CD14-positive monocyte (primary cell): ENCODE results near the gene TRABD. TPM values are rescaled to one million over a fixed set of nuclear protein-coding genes. Genes with fewer than 3 reads are reported as not detected.
A peak's percentile ranks its signal among the peaks of the same experiment; 100 is the strongest.

ENCODE experiments used
- DNase-seq, 3 donors: peaks; one replicate each; pipeline ENCODE4 v3.0.0-alpha.2; 2011 to 2022
- H2AFZ ChIP-seq: 2 replicates; pipeline ENCODE4 v1.6.0; 2012; ENCODE audit warnings: mild to moderate bottlenecking, low read depth, low read length, inconsistent platforms; ENCODE audit not compliant: insufficient read depth, poor library complexity, severe bottlenecking
- H3K27ac ChIP-seq, 2 donors: 1 replicate in 1 of 2; 2 replicates in 1 of 2; pipeline ENCODE4 v1.5.1; 2012 to 2013; ENCODE audit warnings: low read length in 2 of 2, control low read depth in 1 of 2, inconsistent platforms in 1 of 2, low read depth in 1 of 2, mild to moderate bottlenecking in 1 of 2
- H3K27me3 ChIP-seq, 2 donors: one replicate each; pipeline versions ENCODE4 v1.6.0 to v1.6.1; 2011 to 2013; ENCODE audit warnings: low read length in 2 of 2; ENCODE audit not compliant: control insufficient read depth in 2 of 2, insufficient read depth in 2 of 2
- H3K36me3 ChIP-seq, 2 donors: replicated peaks in 1 of 2; 1 replicate in 1 of 2; 2 replicates in 1 of 2; pipeline versions ENCODE4 v1.5.1 to v1.6.1; 2012 to 2013; ENCODE audit warnings: low read length in 2 of 2, control low read depth in 1 of 2, inconsistent platforms in 1 of 2, mild to moderate bottlenecking in 1 of 2; ENCODE audit not compliant: insufficient read depth in 2 of 2, control insufficient read depth in 1 of 2
- H3K4me1 ChIP-seq, 2 donors: 1 replicate in 1 of 2; 2 replicates in 1 of 2; pipeline versions ENCODE4 v1.5.1 to v1.6.1; 2012 to 2013; ENCODE audit warnings: low read length in 2 of 2, control low read depth in 1 of 2, inconsistent platforms in 1 of 2, mild to moderate bottlenecking in 1 of 2, moderate library complexity in 1 of 2; ENCODE audit not compliant: insufficient read depth in 2 of 2, control insufficient read depth in 1 of 2
- H3K4me2 ChIP-seq: replicated peaks from 2 replicates; pipeline ENCODE3; 2012; ENCODE audit warnings: low read length, moderate library complexity, mild to moderate bottlenecking; ENCODE audit not compliant: poor library complexity, severe bottlenecking; ENCODE audit errors: extremely low read depth
- H3K4me3 ChIP-seq, 3 experiments: fragments of 200-600 bp in 1 of 3; sonication (generic) in 1 of 3; replicated peaks in 1 of 3; 1 replicate in 2 of 3; 2 replicates in 1 of 3; pipeline ENCODE4 v1.5.1; 2011 to 2013; ENCODE audit warnings: low read length in 3 of 3, mild to moderate bottlenecking in 3 of 3, control low read depth in 2 of 3, low read depth in 2 of 3, inconsistent platforms in 1 of 3, moderate library complexity in 1 of 3
- H3K79me2 ChIP-seq: 2 replicates; pipeline ENCODE4 v1.6.0; 2012; ENCODE audit warnings: mild to moderate bottlenecking, control low read depth, inconsistent platforms, low read length, moderate library complexity; ENCODE audit not compliant: insufficient read depth
- H3K9ac ChIP-seq: 2 replicates; pipeline ENCODE4 v1.6.0; 2017; ENCODE audit warnings: low read length, mild to moderate bottlenecking; ENCODE audit not compliant: insufficient read depth, poor library complexity, severe bottlenecking
- H3K9me3 ChIP-seq, 2 donors: replicated peaks in 1 of 2; 1 replicate in 1 of 2; 2 replicates in 1 of 2; pipeline versions ENCODE4 v1.5.1 to v1.6.1; 2012 to 2013; ENCODE audit warnings: low read length in 2 of 2, control low read depth in 1 of 2; ENCODE audit not compliant: control insufficient read depth in 1 of 2, insufficient read depth in 1 of 2
- H4K20me1 ChIP-seq: 2 replicates; pipeline ENCODE4 v1.6.0; 2012; ENCODE audit warnings: mild to moderate bottlenecking, low read length, control low read depth, moderate library complexity; ENCODE audit not compliant: insufficient read depth
- H3K27ac Mint-ChIP-seq, 7 donors: one replicate each; pipeline ENCODE4 v1.8.0; 2020; ENCODE audit warnings: mild to moderate bottlenecking in 7 of 7, mixed read lengths in 7 of 7, moderate library complexity in 6 of 7, inconsistent platforms in 2 of 7
- H3K27me3 Mint-ChIP-seq, 3 donors: one replicate each; pipeline ENCODE4 v1.8.0; 2021 to 2022; ENCODE audit warnings: low read depth in 3 of 3, mild to moderate bottlenecking in 3 of 3, mixed read lengths in 3 of 3, moderate library complexity in 3 of 3, inconsistent platforms in 1 of 3
- H3K36me3 Mint-ChIP-seq, 2 donors: one replicate each; pipeline ENCODE4 v1.8.0; 2020; ENCODE audit warnings: mixed read lengths in 2 of 2, inconsistent platforms in 1 of 2, mild to moderate bottlenecking in 1 of 2
- H3K4me1 Mint-ChIP-seq: one replicate; pipeline ENCODE4 v1.8.0; 2020; ENCODE audit warnings: mild to moderate bottlenecking, mixed read lengths
- H3K4me3 Mint-ChIP-seq, 2 donors: one replicate each; pipeline ENCODE4 v1.8.0; 2020; ENCODE audit warnings: mild to moderate bottlenecking in 2 of 2, mixed read lengths in 2 of 2, moderate library complexity in 1 of 2
- H3K9me3 Mint-ChIP-seq, 7 donors: one replicate each; pipeline ENCODE4 v1.8.0; 2020 to 2022; ENCODE audit warnings: mixed read lengths in 7 of 7, mild to moderate bottlenecking in 6 of 7, moderate library complexity in 6 of 7, inconsistent platforms in 2 of 7
- CTCF ChIP-seq: fragments of 200-600 bp; IDR thresholded peaks from one replicate; pipeline ENCODE4 v1.8.0; 2022; ENCODE audit warnings: antibody characterized with exemption, mild to moderate bottlenecking
- WGBS: methylation state at CpG from one replicate; pipeline ENCODE4 v1.1.5; 2013; ENCODE audit warnings: missing lambda C conversion rate; ENCODE audit not compliant: insufficient coverage; 5-methylcytosine and 5-hydroxymethylcytosine counted together
- intact Hi-C, 2 donors: fragments of 100-400 bp; cut with micrococcal nuclease; formaldehyde crosslinking; loops; one replicate each; pipeline versions ENCODE4 v1.15.0 to v1.15.1; 2023
- polyA plus RNA-seq, 3 donors: library from polyadenylated mRNA; depleted of rRNA in 1 of 3; unstranded in 2 of 3; stranded (reverse) in 1 of 3; fragments of 300-500 nt in 2 of 3; fragments of >200 nt in 1 of 3; fragmentation: Illumina TruSeq in 2 of 3; gene quantifications; 1 replicate in 2 of 3; 2 replicates in 1 of 3; pipeline ENCODE4 v1.2.3, GENCODE V29; 2012 to 2021

TRABD gene
- polyA plus RNA-seq, 3 donors = 34.5 to 240 (median 39.3) TPM

DNA sequence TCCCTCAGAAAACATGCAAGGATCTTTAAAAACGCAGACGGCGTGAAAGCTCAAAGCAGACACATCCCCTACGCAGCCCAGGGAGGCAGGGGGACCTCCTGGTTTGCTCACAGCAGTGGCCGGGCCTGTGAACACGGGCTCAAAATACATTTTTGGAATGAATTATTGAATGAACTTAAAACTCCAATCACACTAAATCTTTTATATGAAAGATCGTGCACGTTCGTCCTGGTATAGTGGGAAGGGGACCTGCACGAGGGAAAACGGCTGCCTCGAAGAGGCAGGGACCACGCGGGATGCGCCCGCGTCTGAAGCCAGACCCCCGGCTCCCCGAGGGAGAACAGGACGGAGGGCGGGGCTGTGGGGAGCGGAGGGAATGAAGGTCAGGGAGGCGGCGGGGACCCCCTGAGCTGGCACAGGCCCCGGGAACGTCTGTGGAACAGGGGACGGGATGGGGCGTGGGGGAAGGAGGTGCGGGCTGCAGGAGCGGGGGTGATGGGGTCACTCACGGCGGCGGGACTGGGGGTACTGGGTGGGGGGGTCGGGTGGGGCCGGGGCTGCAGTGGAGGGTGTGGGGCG, 16.4 kb upstream of the TRABD start:
- Histone ChIP-seq H3K36me3 (no peaks in the 10 kb centered on the region), H3K27ac (no peak overlapping the region), H2AFZ (no peak overlapping the region), H3K79me2 (no peaks in the 10 kb centered on the region), H3K9me3 (no peaks in the 10 kb centered on the region), H3K4me3 (peak overlapping the region in 1 of 3 experiments; percentile 48), H3K9ac (no peak overlapping the region), H4K20me1 (no peaks in the 10 kb centered on the region), H3K4me1 (peaks cover 13 to 33% of the 10 kb centered on the region in 2 donors), H3K4me2 (peak overlapping the region; percentile 54), H3K27me3 (peaks cover 8 to 33% of the 10 kb centered on the region in 2 donors)
- DNase-seq = no peak
- WGBS = 15% methylated on average over 21 of the region's 36 CpGs
- TF ChIP-seq CTCF = no peak
- peaks cover 28% of the 10 kb centered on the region for H3K4me1 Mint-ChIP-seq
- peak overlapping the region; percentile 63 to 80 for H3K4me3 Mint-ChIP-seq
- H3K27ac Mint-ChIP-seq = peak overlapping the region in 2 of 7 donors; percentile 36 to 75
- H3K27me3 Mint-ChIP-seq = peaks cover 35 to 66% (median 37%) of the 10 kb centered on the region in 3 donors
- H3K9me3 Mint-ChIP-seq = peaks cover 0 to 18% (median 4%) of the 10 kb centered on the region in 7 donors
- H3K36me3 Mint-ChIP-seq = peaks cover 4 to 6% of the 10 kb centered on the region in 2 donors
- intact Hi-C loops = no loop called here

DNA sequence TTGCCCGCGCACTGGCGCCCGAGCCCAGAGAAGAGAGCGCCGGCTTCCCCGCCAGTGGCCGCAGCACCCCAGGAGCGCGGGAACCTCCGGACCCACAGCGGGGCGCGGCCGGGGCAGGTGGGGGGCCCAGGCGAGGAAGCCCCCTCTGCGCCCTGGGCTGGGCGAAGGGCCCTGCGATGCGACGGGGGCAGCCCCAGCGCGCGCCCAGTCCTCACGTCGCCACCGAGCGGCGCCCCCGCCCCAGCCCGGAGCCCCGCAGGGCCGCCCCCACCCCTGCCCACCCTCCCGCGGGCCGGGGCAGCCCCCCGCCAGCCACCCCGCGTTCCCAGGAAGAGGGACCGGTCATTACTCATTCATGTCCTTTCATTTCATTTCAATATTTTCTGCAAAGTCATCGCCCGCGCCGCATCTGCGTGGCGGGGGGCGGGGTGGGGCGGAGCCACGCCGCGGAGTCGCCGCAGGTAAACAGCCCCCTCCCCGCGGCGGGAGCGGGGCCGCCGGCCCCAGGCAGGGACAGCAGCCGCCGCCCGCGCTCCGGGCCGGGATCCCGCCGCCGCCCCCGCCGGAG, 15.9 kb upstream of the TRABD start:
- H3K79me2 ChIP-seq = no peaks in the 10 kb centered on the region
- H3K4me2 ChIP-seq = peak overlapping the region; percentile 54
- no peak overlapping the region for H3K27ac Mint-ChIP-seq
- peak; percentile 52 to 70 (median 56) for DNase-seq
- peaks cover 8 to 33% of the 10 kb centered on the region in 2 donors for H3K27me3 ChIP-seq
- peaks cover 4 to 6% of the 10 kb centered on the region in 2 donors for H3K36me3 Mint-ChIP-seq
- no peak overlapping the region for H2AFZ ChIP-seq
- intact Hi-C loops = loop anchor here in 1 of 2 donors (5.0 kb wide), 1 partner anchor 37 kb away; no protein-coding TSS in a partner anchor
- peaks cover 35 to 67% (median 37%) of the 10 kb centered on the region in 3 donors for H3K27me3 Mint-ChIP-seq
- no peaks in the 10 kb centered on the region for H4K20me1 ChIP-seq
- H3K9me3 ChIP-seq = no peaks in the 10 kb centered on the region
- peak overlapping the region; percentile 71 to 72 for H3K4me3 Mint-ChIP-seq
- H3K4me1 Mint-ChIP-seq = peaks cover 28% of the 10 kb centered on the region
- no peak overlapping the region for H3K27ac ChIP-seq
- peaks cover 0 to 18% (median 4%) of the 10 kb centered on the region in 7 donors for H3K9me3 Mint-ChIP-seq
- peaks cover 13 to 33% of the 10 kb centered on the region in 2 donors for H3K4me1 ChIP-seq
- 0% methylated on average over 39 of the region's 70 CpGs for WGBS
- H3K9ac ChIP-seq = peak overlapping the region; percentile 27
- H3K36me3 ChIP-seq = no peaks in the 10 kb centered on the region
- no peak for TF ChIP-seq CTCF
- peak overlapping the region; percentile 7 to 48 (median 12) for H3K4me3 ChIP-seq
